Testis (tissue), 2 donors: Measurements from ENCODE around the gene TRIM29.

Source experiments
- CTCF ChIP-seq, 3 experiments: fragments of 450-650 bp in 2 of 3; fragments of 200-600 bp in 1 of 3; sonication (generic) in 1 of 3; IDR thresholded peaks; one replicate each; pipeline ENCODE4 v1.5.1; 2016 to 2019; ENCODE audit warnings: antibody characterized with exemption in 3 of 3, mild to moderate bottlenecking in 2 of 3, moderate library complexity in 1 of 3
- POLR2A ChIP-seq: fragments of 450-650 bp; IDR thresholded peaks from one replicate; pipeline ENCODE4 v1.6.1; 2017; ENCODE audit warnings: antibody characterized with exemption, mild to moderate bottlenecking, moderate library complexity

GRCh38 chr11:120074076-120074475, 63.8 kb downstream of the TRIM29 start:
- TF ChIP-seq CTCF (IDR thresholded peaks at IDR 0.05) (no peak), POLR2A (no peak)
